ENCODE results near the gene DRG1. TPM values are rescaled to one million over a fixed set of nuclear protein-coding genes. Genes with fewer than 3 reads are reported as not detected.

Gene DRG1
- total and polyA plus RNA-seq, 2 experiments from 2014 or later = 63.9 to 87.6 TPM

GRCh38 chr22:31363885-31364465, 35.4 kb upstream of the DRG1 start (continued):
- TF ChIP-seq, protein P1, sequence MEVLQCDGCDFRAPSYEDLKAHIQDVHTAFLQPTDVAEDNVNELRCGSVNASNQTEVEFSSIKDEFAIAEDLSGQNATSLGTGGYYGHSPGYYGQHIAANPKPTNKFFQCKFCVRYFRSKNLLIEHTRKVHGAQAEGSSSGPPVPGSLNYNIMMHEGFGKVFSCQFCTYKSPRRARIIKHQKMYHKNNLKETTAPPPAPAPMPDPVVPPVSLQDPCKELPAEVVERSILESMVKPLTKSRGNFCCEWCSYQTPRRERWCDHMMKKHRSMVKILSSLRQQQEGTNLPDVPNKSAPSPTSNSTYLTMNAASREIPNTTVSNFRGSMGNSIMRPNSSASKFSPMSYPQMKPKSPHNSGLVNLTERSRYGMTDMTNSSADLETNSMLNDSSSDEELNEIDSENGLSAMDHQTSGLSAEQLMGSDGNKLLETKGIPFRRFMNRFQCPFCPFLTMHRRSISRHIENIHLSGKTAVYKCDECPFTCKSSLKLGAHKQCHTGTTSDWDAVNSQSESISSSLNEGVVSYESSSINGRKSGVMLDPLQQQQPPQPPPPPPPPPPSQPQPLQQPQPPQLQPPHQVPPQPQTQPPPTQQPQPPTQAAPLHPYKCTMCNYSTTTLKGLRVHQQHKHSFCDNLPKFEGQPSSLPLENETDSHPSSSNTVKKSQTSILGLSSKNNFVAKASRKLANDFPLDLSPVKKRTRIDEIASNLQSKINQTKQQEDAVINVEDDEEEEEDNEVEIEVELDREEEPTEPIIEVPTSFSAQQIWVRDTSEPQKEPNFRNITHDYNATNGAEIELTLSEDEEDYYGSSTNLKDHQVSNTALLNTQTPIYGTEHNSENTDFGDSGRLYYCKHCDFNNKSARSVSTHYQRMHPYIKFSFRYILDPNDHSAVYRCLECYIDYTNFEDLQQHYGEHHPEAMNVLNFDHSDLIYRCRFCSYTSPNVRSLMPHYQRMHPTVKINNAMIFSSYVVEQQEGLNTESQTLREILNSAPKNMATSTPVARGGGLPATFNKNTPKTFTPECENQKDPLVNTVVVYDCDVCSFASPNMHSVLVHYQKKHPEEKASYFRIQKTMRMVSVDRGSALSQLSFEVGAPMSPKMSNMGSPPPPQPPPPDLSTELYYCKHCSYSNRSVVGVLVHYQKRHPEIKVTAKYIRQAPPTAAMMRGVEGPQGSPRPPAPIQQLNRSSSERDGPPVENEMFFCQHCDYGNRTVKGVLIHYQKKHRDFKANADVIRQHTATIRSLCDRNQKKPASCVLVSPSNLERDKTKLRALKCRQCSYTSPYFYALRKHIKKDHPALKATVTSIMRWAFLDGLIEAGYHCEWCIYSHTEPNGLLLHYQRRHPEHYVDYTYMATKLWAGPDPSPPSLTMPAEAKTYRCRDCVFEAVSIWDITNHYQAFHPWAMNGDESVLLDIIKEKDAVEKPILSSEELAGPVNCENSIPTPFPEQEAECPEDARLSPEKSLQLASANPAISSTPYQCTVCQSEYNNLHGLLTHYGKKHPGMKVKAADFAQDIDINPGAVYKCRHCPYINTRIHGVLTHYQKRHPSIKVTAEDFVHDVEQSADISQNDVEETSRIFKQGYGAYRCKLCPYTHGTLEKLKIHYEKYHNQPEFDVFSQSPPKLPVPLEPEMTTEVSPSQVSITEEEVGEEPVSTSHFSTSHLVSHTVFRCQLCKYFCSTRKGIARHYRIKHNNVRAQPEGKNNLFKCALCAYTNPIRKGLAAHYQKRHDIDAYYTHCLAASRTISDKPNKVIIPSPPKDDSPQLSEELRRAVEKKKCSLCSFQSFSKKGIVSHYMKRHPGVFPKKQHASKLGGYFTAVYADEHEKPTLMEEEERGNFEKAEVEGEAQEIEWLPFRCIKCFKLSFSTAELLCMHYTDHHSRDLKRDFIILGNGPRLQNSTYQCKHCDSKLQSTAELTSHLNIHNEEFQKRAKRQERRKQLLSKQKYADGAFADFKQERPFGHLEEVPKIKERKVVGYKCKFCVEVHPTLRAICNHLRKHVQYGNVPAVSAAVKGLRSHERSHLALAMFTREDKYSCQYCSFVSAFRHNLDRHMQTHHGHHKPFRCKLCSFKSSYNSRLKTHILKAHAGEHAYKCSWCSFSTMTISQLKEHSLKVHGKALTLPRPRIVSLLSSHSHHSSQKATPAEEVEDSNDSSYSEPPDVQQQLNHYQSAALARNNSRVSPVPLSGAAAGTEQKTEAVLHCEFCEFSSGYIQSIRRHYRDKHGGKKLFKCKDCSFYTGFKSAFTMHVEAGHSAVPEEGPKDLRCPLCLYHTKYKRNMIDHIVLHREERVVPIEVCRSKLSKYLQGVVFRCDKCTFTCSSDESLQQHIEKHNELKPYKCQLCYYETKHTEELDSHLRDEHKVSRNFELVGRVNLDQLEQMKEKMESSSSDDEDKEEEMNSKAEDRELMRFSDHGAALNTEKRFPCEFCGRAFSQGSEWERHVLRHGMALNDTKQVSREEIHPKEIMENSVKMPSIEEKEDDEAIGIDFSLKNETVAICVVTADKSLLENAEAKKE (CRISPR knock-in tag; IDR thresholded peaks at IDR 0.05) = no peak
- no peak for TF ChIP-seq CREB1 (CRISPR knock-in tag; IDR thresholded peaks at IDR 0.05; ENCODE audit: low read depth)

- peak overlapping the region; percentile 90 for H2AFZ ChIP-seq
- ATAC-seq = no peak
- H3K36me3 Mint-ChIP-seq (ENCODE audit: low read depth) = no peaks in the 10 kb centered on the region
- DNase-seq (ENCODE audit: low spot score) = no peak
- no peak overlapping the region for H3K4me2 ChIP-seq
- no peaks in the 10 kb centered on the region for H3K9me3 Mint-ChIP-seq
- no peaks in the 10 kb centered on the region for H3K9me2 ChIP-seq (ENCODE audit: insufficient read depth)
- H3K4me1 Mint-ChIP-seq = peaks cover 7% of the 10 kb centered on the region
- H3K4me3 Mint-ChIP-seq = no peak overlapping the region
- H3K36me3 ChIP-seq (ENCODE audit: insufficient read depth) = no peaks in the 10 kb centered on the region
- H4K20me1 ChIP-seq (replicated peaks; ENCODE audit: insufficient read depth) = no peaks in the 10 kb centered on the region
- H3K4me3 ChIP-seq = no peak overlapping the region
- no peaks in the 10 kb centered on the region for H3K27me3 Mint-ChIP-seq (ENCODE audit: insufficient read depth, low read depth, poor library complexity)
- no peak overlapping the region for H3K27ac ChIP-seq (ENCODE audit: low read depth)
- no peaks in the 10 kb centered on the region for H3K79me2 ChIP-seq (replicated peaks; ENCODE audit: insufficient read depth)
- H3K27me3 ChIP-seq (ENCODE audit: insufficient read depth) = no peaks in the 10 kb centered on the region
- peaks cover 8% of the 10 kb centered on the region; the same call in 1 of the 2 replicates for H3K4me1 ChIP-seq (ENCODE audit: insufficient read depth)
- no peak overlapping the region for H3K27ac Mint-ChIP-seq
- H3F3A ChIP-seq (replicated peaks; ENCODE audit: low read depth) = no peaks in the 10 kb centered on the region; the same call in 1 of the 2 replicates
- TF ChIP-seq, protein P1 (CRISPR knock-in tag; IDR thresholded peaks at IDR 0.05) = no peak
- TF ChIP-seq, protein P2, sequence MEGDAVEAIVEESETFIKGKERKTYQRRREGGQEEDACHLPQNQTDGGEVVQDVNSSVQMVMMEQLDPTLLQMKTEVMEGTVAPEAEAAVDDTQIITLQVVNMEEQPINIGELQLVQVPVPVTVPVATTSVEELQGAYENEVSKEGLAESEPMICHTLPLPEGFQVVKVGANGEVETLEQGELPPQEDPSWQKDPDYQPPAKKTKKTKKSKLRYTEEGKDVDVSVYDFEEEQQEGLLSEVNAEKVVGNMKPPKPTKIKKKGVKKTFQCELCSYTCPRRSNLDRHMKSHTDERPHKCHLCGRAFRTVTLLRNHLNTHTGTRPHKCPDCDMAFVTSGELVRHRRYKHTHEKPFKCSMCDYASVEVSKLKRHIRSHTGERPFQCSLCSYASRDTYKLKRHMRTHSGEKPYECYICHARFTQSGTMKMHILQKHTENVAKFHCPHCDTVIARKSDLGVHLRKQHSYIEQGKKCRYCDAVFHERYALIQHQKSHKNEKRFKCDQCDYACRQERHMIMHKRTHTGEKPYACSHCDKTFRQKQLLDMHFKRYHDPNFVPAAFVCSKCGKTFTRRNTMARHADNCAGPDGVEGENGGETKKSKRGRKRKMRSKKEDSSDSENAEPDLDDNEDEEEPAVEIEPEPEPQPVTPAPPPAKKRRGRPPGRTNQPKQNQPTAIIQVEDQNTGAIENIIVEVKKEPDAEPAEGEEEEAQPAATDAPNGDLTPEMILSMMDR (conservative IDR thresholded peaks at IDR 0.05; ENCODE audit: low read depth in 2 of 2) = no peak
- TF ChIP-seq JUNB (IDR thresholded peaks at IDR 0.05; ENCODE audit: unreplicated experiment) (no peak), CREB1 (CRISPR knock-in tag; IDR thresholded peaks at IDR 0.05; ENCODE audit: low read depth) (no peak)
- TF ChIP-seq, protein P3, sequence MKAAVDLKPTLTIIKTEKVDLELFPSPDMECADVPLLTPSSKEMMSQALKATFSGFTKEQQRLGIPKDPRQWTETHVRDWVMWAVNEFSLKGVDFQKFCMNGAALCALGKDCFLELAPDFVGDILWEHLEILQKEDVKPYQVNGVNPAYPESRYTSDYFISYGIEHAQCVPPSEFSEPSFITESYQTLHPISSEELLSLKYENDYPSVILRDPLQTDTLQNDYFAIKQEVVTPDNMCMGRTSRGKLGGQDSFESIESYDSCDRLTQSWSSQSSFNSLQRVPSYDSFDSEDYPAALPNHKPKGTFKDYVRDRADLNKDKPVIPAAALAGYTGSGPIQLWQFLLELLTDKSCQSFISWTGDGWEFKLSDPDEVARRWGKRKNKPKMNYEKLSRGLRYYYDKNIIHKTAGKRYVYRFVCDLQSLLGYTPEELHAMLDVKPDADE (IDR thresholded peaks at IDR 0.05) = no peak
Observed at GRCh38 chr22:31367426-31367825, 32.0 kb upstream of the DRG1 start.

Measured in GM23338 (cell line).